Neural cell (in vitro differentiated cells): ENCODE measurements around the gene E2F2. TPM values are rescaled to one million over a fixed set of nuclear protein-coding genes. Genes with fewer than 3 reads are reported as not detected.

ENCODE experiments used
- H2AFZ ChIP-seq: fragments of 200-600, 300-800 bp; sonication (generic), shearing (Covaris generic); 2 replicates; pipeline ENCODE4 v1.6.0; 2014; ENCODE audit warnings: low read depth, mild to moderate bottlenecking, antibody characterized with exemption, low read length, moderate library complexity
- H3F3A ChIP-seq: fragments of 200-600 bp; shearing (Covaris generic); 2 replicates; pipeline ENCODE4 v1.6.1; 2016; ENCODE audit warnings: mild to moderate bottlenecking, moderate library complexity, mixed read lengths, antibody characterized with exemption, low read length; ENCODE audit not compliant: insufficient read depth, poor library complexity, severe bottlenecking
- H3K27ac ChIP-seq: fragments of 200-600, 300-800 bp; sonication (generic), shearing (Covaris generic); 2 replicates; pipeline ENCODE4 v1.5.1; 2014; ENCODE audit warnings: mild to moderate bottlenecking, low read length, moderate library complexity
- H3K27me3 ChIP-seq: fragments of 300-800, 200-600 bp; sonication (generic), shearing (Covaris generic); 2 replicates; pipeline ENCODE4 v1.6.0; 2014; ENCODE audit warnings: mild to moderate bottlenecking, low read depth, low read length, moderate library complexity; ENCODE audit not compliant: insufficient read depth
- H3K36me3 ChIP-seq: fragments of 300-800, 200-600 bp; sonication (generic), shearing (Covaris generic); 2 replicates; pipeline ENCODE4 v1.5.1; 2014; ENCODE audit warnings: mild to moderate bottlenecking, antibody characterized with exemption, low read length, moderate library complexity; ENCODE audit not compliant: insufficient read depth
- H3K4me2 ChIP-seq: fragments of 300-800, 200-600 bp; sonication (generic), shearing (Covaris generic); 2 replicates; pipeline ENCODE4 v1.6.0; 2014; ENCODE audit warnings: mild to moderate bottlenecking, low read length
- H3K4me3 ChIP-seq: fragments of 300-800, 200-600 bp; sonication (generic), shearing (Covaris generic); 2 replicates; pipeline ENCODE4 v1.5.1; 2014; ENCODE audit warnings: mild to moderate bottlenecking, low read length, moderate library complexity
- H3K79me2 ChIP-seq: fragments of 200-600 bp; shearing (Covaris generic); replicated peaks from 2 replicates; pipeline ENCODE4 v1.6.0; 2014; ENCODE audit warnings: mild to moderate bottlenecking, low read length, moderate library complexity; ENCODE audit not compliant: insufficient read depth
- H3K9ac ChIP-seq: fragments of 300-800, 200-600 bp; sonication (generic), shearing (Covaris generic); 2 replicates; pipeline ENCODE4 v1.6.1; 2016; ENCODE audit warnings: mild to moderate bottlenecking, low read length, mixed read lengths
- H3K9me2 ChIP-seq: fragments of 200-600 bp; shearing (Covaris generic); 2 replicates; pipeline ENCODE4 v1.6.1; 2016; ENCODE audit warnings: mild to moderate bottlenecking, low read length, mixed read lengths; ENCODE audit not compliant: insufficient read depth
- H3K9me3 ChIP-seq: fragments of 200-600, 300-800 bp; sonication (generic), shearing (Covaris generic); 2 replicates; pipeline ENCODE4 v1.6.1; 2016; ENCODE audit warnings: mild to moderate bottlenecking, mixed run types, low read length, moderate library complexity, mixed read lengths
- H4K20me1 ChIP-seq: fragments of 200-600 bp; shearing (Covaris generic); 2 replicates; pipeline ENCODE4 v1.6.1; 2016; ENCODE audit warnings: mild to moderate bottlenecking, mixed run types; ENCODE audit not compliant: insufficient read depth
- EP300 ChIP-seq: fragments of 450-650 bp; conservative IDR thresholded peaks from 2 replicates; pipeline ENCODE4 v1.6.1; 2014; ENCODE audit warnings: antibody characterized with exemption, mild to moderate bottlenecking, moderate library complexity; ENCODE audit not compliant: poor library complexity, severe bottlenecking
- EZH2 ChIP-seq: fragments of 200-600, 300-800 bp; shearing (Covaris generic), sonication (generic); IDR thresholded peaks from 2 replicates; pipeline ENCODE4 v1.6.1; 2014; ENCODE audit warnings: antibody characterized with exemption, low read length, borderline replicate concordance, mild to moderate bottlenecking; ENCODE audit not compliant: insufficient read depth, poor library complexity, severe bottlenecking
- MXI1 ChIP-seq: fragments of 450-650 bp; conservative IDR thresholded peaks from 2 replicates; pipeline ENCODE4 v1.6.1; 2014; ENCODE audit warnings: antibody characterized with exemption, mild to moderate bottlenecking; ENCODE audit not compliant: poor library complexity, severe bottlenecking
- POLR2AphosphoS5 ChIP-seq: IDR thresholded peaks from 2 replicates; pipeline ENCODE4 v1.6.1; 2012
- RAD21 ChIP-seq: fragments of 450-650 bp; conservative IDR thresholded peaks from 2 replicates; pipeline ENCODE4 v1.6.1; 2014; ENCODE audit warnings: antibody characterized with exemption, mild to moderate bottlenecking, moderate library complexity
- REST ChIP-seq: IDR thresholded peaks from 2 replicates; pipeline ENCODE4 v1.6.1; 2012; ENCODE audit warnings: borderline replicate concordance
- SMC3 ChIP-seq: fragments of 450-650 bp; conservative IDR thresholded peaks from 2 replicates; pipeline ENCODE4 v1.6.1; 2014; ENCODE audit warnings: antibody characterized with exemption, mild to moderate bottlenecking, moderate library complexity; ENCODE audit not compliant: poor library complexity
- TAF1 ChIP-seq: IDR thresholded peaks from 2 replicates; pipeline ENCODE4 v1.6.1; 2012; ENCODE audit warnings: low read depth
- polyA plus RNA-seq: library from polyadenylated mRNA; depleted of rRNA; stranded (reverse); fragments of >200 nt; gene quantifications from 2 replicates; pipeline ENCODE4 v1.2.3, GENCODE V29; 2014
- TF ChIP-seq, protein P1 (sequence below): fragments of 450-650 bp; IDR thresholded peaks from 2 replicates; pipeline ENCODE4 v1.5.1; 2014; ENCODE audit warnings: antibody characterized with exemption, mild to moderate bottlenecking, moderate library complexity; ENCODE audit not compliant: poor library complexity, severe bottlenecking

Gene E2F2
- polyA plus RNA-seq, 1 donor from 2014 or later: 0.16 TPM

DNA sequence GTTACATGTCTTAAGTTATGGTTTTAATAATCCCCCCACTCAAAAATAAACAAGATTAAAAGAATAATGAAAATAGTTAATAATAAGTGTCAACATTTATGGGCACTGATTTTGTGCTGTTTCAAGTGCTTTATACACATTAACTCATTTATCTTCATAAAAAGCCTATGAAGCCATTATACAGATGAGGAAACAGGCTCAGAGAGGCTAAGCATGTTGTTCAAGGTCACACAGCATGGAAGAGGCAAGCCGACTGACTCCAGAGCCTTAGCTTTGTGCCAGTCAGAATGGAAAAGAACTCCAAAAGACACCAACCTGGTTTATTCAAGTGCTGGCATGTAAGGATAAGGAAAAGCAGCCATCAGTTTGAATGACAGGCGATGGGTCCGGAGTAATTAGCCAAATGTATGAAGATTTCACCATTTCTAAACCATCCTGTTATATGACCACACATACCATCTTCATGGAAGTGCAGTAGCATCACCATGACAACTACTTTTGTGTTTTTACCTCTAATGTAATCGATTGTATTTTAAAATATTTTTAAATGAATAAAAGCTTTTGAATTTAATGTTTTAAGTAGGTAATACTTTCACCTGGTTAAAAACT is 42.6 kb upstream of the E2F2 start:
- H3F3A ChIP-seq: no peaks in the 10 kb centered on the region
- no peak overlapping the region for H3K27ac ChIP-seq
- H2AFZ ChIP-seq: no peak overlapping the region
- H3K9me3 ChIP-seq: no peaks in the 10 kb centered on the region
- H3K4me2 ChIP-seq: no peak overlapping the region
- TF ChIP-seq REST: no peak
- TF ChIP-seq, protein P1, sequence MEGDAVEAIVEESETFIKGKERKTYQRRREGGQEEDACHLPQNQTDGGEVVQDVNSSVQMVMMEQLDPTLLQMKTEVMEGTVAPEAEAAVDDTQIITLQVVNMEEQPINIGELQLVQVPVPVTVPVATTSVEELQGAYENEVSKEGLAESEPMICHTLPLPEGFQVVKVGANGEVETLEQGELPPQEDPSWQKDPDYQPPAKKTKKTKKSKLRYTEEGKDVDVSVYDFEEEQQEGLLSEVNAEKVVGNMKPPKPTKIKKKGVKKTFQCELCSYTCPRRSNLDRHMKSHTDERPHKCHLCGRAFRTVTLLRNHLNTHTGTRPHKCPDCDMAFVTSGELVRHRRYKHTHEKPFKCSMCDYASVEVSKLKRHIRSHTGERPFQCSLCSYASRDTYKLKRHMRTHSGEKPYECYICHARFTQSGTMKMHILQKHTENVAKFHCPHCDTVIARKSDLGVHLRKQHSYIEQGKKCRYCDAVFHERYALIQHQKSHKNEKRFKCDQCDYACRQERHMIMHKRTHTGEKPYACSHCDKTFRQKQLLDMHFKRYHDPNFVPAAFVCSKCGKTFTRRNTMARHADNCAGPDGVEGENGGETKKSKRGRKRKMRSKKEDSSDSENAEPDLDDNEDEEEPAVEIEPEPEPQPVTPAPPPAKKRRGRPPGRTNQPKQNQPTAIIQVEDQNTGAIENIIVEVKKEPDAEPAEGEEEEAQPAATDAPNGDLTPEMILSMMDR: no peak
- TF ChIP-seq EP300: no peak
- TF ChIP-seq SMC3: no peak
- no peak for TF ChIP-seq MXI1
- no peak for TF ChIP-seq EZH2
- no peak for TF ChIP-seq RAD21
- no peak for TF ChIP-seq TAF1
- no peak for TF ChIP-seq POLR2AphosphoS5
- no peaks in the 10 kb centered on the region for H4K20me1 ChIP-seq
- peaks cover 4% of the 10 kb centered on the region for H3K27me3 ChIP-seq
- no peaks in the 10 kb centered on the region for H3K36me3 ChIP-seq
- no peak overlapping the region for H3K9ac ChIP-seq
- H3K79me2 ChIP-seq: no peaks in the 10 kb centered on the region
- no peak overlapping the region for H3K4me3 ChIP-seq
- H3K9me2 ChIP-seq: no peaks in the 10 kb centered on the region

DNA sequence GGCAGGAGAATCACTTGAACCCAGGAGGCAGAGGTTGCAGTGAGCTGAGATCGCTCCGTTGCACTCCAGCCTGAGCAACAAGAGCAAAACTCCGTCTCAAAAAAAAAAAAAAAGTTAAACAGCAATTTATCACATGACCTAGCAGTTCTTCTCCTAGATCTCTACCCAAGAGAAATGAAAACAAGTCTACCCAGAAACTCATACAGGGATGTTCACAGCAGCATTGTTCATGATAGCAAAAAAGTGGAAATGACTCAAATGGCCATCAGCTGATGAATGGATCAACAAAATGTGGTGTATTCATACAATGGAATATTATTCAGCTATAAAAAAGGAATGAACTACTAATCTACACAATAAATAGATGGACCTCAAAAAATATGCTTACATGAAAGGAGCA is 40.4 kb upstream of the E2F2 start:
- Histone ChIP-seq H3K79me2 (no peaks in the 10 kb centered on the region), H3K27ac (no peak overlapping the region), H3K4me2 (no peak overlapping the region), H2AFZ (no peak overlapping the region), H3K4me3 (no peak overlapping the region), H3K27me3 (peaks cover 11% of the 10 kb centered on the region), H3F3A (no peaks in the 10 kb centered on the region), H3K36me3 (no peaks in the 10 kb centered on the region), H3K9me2 (no peaks in the 10 kb centered on the region), H3K9ac (no peak overlapping the region), H3K9me3 (no peaks in the 10 kb centered on the region), H4K20me1 (no peaks in the 10 kb centered on the region)
- TF ChIP-seq TAF1: no peak
- TF ChIP-seq MXI1: no peak
- no peak for TF ChIP-seq EP300
- TF ChIP-seq, protein P1: no peak
- no peak for TF ChIP-seq REST
- no peak for TF ChIP-seq EZH2
